HepG2 (cell line): ENCODE measurements around the gene CASP7. TPM values are rescaled to one million over a fixed set of nuclear protein-coding genes. Genes with fewer than 3 reads are reported as not detected.

ENCODE experiments used
- DRAP1 ChIP-seq: IDR thresholded peaks from 2 replicates; pipeline ENCODE4 v1.6.1; 2016; ENCODE audit warnings: missing genetic modification reagents, missing compliant biosample characterization
- E2F2 ChIP-seq: sonication (generic); formaldehyde crosslinking; IDR thresholded peaks from 2 replicates; pipeline ENCODE4 v1.4.0; 2020; ENCODE audit warnings: missing genetic modification reagents, borderline replicate concordance
- HMGXB4 ChIP-seq, 2 experiments: sonication (generic) in 1 of 2; formaldehyde crosslinking in 1 of 2; IDR thresholded peaks; 2 replicates each; pipeline versions ENCODE4 v1.4.0 to v1.6.1; 2018 to 2020; ENCODE audit warnings: missing genetic modification reagents in 2 of 2, borderline replicate concordance in 1 of 2, low read depth in 1 of 2, mild to moderate bottlenecking in 1 of 2, missing biosample characterization in 1 of 2
- KIAA2018 ChIP-seq: sonication (generic); formaldehyde crosslinking; IDR thresholded peaks from 2 replicates; pipeline ENCODE4 v1.5.0; 2020; ENCODE audit warnings: mild to moderate bottlenecking, missing genetic modification reagents, borderline replicate concordance
- MTF1 ChIP-seq: sonication (generic); formaldehyde crosslinking; IDR thresholded peaks from 2 replicates; pipeline ENCODE4 v1.5.0; 2020; ENCODE audit warnings: missing genetic modification reagents
- SMAD9 ChIP-seq: sonication (generic); formaldehyde crosslinking; IDR thresholded peaks from 2 replicates; pipeline ENCODE4 v1.5.1; 2020; ENCODE audit warnings: mild to moderate bottlenecking, missing genetic modification reagents
- TFDP2 ChIP-seq: sonication (generic); formaldehyde crosslinking; IDR thresholded peaks from 2 replicates; pipeline ENCODE4 v1.4.0; 2020; ENCODE audit warnings: missing genetic modification reagents
- THRA ChIP-seq: sonication (generic); formaldehyde crosslinking; IDR thresholded peaks from 2 replicates; pipeline ENCODE4 v1.4.0; 2020; ENCODE audit warnings: missing genetic modification reagents, borderline replicate concordance
- ZNF124 ChIP-seq: sonication (generic); formaldehyde crosslinking; IDR thresholded peaks from 2 replicates; pipeline ENCODE4 v1.4.0; 2020; ENCODE audit warnings: missing genetic modification reagents
- ZNF251 ChIP-seq: sonication (generic); formaldehyde crosslinking; IDR thresholded peaks from 2 replicates; pipeline ENCODE4 v1.9.0; 2021; ENCODE audit warnings: mild to moderate bottlenecking, missing genetic modification reagents
- ZNF432 ChIP-seq: sonication (generic); formaldehyde crosslinking; IDR thresholded peaks from 2 replicates; pipeline ENCODE4 v1.5.0; 2020; ENCODE audit warnings: missing genetic modification reagents, mild to moderate bottlenecking, borderline replicate concordance
- ZNF788 ChIP-seq: sonication (generic); formaldehyde crosslinking; IDR thresholded peaks from 2 replicates; pipeline ENCODE4 v1.5.0; 2020; ENCODE audit warnings: mild to moderate bottlenecking, missing genetic modification reagents, borderline replicate concordance
- polyA plus RNA-seq, 8 experiments: library from polyadenylated mRNA; depleted of rRNA in 3 of 8; stranded (reverse) in 7 of 8; unstranded in 1 of 8; fragments of >200 nt; fragmentation: Illumina TruSeq in 4 of 8; extraction: Trizol in 4 of 8; gene quantifications; 2 replicates each; pipeline versions ENCODE4 v1.2.1 to v1.2.3, GENCODE V29; 2011 to 2016; ENCODE audit warnings: low read depth in 4 of 8, missing spikeins in 1 of 8, mixed read lengths in 1 of 8; ENCODE audit not compliant: insufficient read depth in 1 of 8
- total RNA-seq, 5 experiments: library from RNA; depleted of rRNA; stranded (reverse); fragments of >200 nt; fragmentation: Illumina TruSeq; extraction: Trizol; gene quantifications; 2 replicates each; pipeline ENCODE4 v1.2.3, GENCODE V29; 2016; ENCODE audit warnings: low read depth in 1 of 5

The CASP7 gene
- total and polyA plus RNA-seq, 2 of the 13 experiments (the other 11 are each of a cell fraction or from before 2014, with no cell fraction given) = 11.9 to 39.3 TPM

- TF ChIP-seq KIAA2018 (no peak), SMAD9 (CRISPR knock-in tag) (no peak), ZNF251 (CRISPR knock-in tag) (no peak), ZNF788 (peak; percentile 72; the same call in 1 of the 2 replicates), ZNF124 (CRISPR knock-in tag) (no peak), DRAP1 (peak; percentile 54), MTF1 (CRISPR knock-in tag) (no peak), TFDP2 (peak; percentile 94), E2F2 (CRISPR knock-in tag) (peak; percentile 46; the same call in 1 of the 2 replicates), THRA (CRISPR knock-in tag) (0 out of 2 replicates have a peak, but pooled peaks have one; percentile 29), HMGXB4 (CRISPR knock-in tag; IDR thresholded peaks at IDR 0.05; ENCODE audit: borderline replicate concordance in 1 of 2, low read depth in 1 of 2) (peak; percentile 83 to 97), ZNF432 (CRISPR knock-in tag) (no peak)
These were observed at the start of gene CASP7 (continued) for GRCh38 chr10:113679463-113680189.
